Measurements from ENCODE around the gene FAM216B.
"Not testable (repeated sequence)": the region's sequence is repeated elsewhere in the genome, so short reads cannot be mapped to it uniquely, and the experiment has no call there.

Gene FAM216B

DNA sequence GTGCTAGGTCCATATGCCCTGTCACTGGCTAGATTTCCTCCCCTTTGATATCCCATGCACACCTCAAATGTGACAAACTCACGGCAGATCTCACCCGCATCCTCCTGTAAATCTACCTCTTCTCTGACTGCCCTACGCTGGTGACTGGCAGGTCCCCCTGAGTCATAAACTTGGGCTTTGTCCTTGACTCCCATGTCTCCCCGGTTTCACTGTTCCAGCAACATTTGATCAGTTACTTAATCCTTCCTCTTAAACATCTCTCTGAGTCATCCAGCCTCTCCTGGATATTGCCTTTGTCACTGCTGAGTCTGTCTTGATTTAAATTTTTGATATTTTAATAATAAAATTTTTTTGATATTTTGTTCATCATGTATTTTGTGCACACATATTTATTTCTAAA lies 26.5 kb downstream of the FAM216B start:
- no peak overlapping the region for H3K4me3 ChIP-seq (ENCODE audit: low read depth, low read length)
- TF ChIP-seq, protein P1, sequence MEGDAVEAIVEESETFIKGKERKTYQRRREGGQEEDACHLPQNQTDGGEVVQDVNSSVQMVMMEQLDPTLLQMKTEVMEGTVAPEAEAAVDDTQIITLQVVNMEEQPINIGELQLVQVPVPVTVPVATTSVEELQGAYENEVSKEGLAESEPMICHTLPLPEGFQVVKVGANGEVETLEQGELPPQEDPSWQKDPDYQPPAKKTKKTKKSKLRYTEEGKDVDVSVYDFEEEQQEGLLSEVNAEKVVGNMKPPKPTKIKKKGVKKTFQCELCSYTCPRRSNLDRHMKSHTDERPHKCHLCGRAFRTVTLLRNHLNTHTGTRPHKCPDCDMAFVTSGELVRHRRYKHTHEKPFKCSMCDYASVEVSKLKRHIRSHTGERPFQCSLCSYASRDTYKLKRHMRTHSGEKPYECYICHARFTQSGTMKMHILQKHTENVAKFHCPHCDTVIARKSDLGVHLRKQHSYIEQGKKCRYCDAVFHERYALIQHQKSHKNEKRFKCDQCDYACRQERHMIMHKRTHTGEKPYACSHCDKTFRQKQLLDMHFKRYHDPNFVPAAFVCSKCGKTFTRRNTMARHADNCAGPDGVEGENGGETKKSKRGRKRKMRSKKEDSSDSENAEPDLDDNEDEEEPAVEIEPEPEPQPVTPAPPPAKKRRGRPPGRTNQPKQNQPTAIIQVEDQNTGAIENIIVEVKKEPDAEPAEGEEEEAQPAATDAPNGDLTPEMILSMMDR (IDR thresholded peaks at IDR 0.05; ENCODE audit: borderline replicate concordance, insufficient read depth, low read depth, low read length) = no peak

DNA sequence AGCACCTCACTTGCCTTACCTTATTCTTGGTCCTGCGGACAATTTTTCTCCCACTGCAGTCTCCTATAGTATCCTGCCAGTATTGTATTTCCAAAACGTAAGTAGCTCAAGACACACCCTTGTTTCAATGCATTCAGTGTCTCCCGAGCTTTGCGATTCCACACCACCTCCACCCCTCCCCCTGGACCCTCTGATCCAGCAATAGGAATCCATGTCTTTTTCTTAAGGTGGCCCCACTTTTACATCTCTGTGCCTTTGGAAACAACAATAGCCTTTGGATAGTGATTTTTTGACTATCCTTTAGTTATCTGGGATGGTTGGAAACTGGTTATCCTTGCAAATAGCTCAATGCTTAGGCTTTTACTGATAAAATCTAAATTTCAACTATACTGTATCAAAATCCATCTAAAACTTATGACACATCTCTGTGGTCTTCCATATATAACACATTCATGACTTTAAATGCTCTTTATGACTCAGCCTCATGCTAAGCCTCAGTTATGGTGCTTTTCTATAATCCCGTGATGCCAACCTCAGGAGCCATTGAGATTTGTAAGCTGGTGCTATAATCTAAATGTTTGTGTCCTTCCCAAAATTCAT lies 27.1 kb downstream of the FAM216B start:
- H3K4me3 ChIP-seq (ENCODE audit: low read depth, low read length) = no peak overlapping the region
- TF ChIP-seq, protein P1 (IDR thresholded peaks at IDR 0.05; ENCODE audit: borderline replicate concordance, insufficient read depth, low read depth, low read length) = no peak

DNA sequence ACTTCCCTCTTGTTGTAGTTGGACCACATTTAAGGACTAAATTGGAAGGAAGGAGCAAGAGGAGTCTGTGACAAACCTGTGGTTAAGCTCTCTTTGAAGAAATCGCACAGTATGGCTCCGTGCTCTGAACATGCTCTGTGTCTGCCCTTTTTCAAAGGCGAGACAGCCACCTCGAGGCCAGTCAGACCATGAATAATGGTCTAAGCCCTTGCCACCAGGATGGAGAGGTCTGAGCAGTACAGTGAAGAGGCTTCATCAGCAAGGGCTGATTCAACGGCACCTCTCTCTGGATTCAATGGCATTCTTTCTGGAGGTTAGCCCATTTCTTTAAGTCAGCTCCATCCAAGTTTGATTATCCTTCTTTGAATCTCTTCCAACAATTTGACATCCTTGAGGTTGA lies 30.9 kb downstream of the FAM216B start:
- no peak overlapping the region for H3K4me3 ChIP-seq (ENCODE audit: low read depth, low read length)
- TF ChIP-seq, protein P1 (IDR thresholded peaks at IDR 0.05; ENCODE audit: borderline replicate concordance, insufficient read depth, low read depth, low read length) = no peak

DNA sequence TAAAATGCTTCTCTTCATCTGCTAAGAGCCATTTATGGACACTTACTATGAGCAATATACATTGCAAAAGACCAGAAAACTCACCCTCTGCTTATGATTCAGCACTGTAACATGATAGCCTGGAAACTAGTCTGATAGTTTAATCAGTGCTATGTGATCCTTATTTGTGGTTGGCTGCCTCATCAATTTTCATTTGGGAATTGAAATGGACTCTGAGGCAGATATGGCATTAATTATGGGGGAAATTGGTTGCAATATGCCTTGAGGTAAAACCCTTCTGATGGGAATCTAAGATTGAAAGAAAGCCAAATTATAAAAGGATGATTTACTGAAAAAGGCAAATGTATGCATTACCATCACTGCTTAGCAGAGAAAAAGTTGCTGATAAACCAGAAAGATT lies 33.5 kb downstream of the FAM216B start:
- H3K4me3 ChIP-seq (ENCODE audit: low read depth, low read length) = no peak overlapping the region
- TF ChIP-seq, protein P1 (IDR thresholded peaks at IDR 0.05; ENCODE audit: borderline replicate concordance, insufficient read depth, low read depth, low read length) = no peak

DNA sequence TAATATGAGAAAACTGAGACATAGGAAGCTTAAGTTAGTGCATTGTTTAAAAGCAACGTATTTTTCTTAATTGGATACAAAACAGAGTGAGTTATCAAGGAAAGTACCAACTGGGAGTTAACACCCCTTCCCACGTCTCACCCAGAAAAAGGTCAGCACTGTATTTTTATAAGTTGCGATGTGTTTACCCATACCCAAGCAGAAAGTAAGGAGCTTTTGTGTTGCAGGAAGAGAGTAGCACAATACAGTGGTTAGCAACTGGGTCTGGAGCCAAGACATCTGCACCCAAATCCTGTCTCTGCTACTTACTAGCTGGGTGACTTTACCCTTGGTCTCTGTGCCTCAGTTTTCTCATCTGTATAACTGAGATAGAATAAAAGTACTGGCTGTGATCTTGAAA lies 34.3 kb downstream of the FAM216B start:
- TF ChIP-seq, protein P1 (IDR thresholded peaks at IDR 0.05; ENCODE audit: borderline replicate concordance, insufficient read depth, low read depth, low read length) = no peak
- H3K4me3 ChIP-seq (ENCODE audit: low read depth, low read length) = no peak overlapping the region

DNA sequence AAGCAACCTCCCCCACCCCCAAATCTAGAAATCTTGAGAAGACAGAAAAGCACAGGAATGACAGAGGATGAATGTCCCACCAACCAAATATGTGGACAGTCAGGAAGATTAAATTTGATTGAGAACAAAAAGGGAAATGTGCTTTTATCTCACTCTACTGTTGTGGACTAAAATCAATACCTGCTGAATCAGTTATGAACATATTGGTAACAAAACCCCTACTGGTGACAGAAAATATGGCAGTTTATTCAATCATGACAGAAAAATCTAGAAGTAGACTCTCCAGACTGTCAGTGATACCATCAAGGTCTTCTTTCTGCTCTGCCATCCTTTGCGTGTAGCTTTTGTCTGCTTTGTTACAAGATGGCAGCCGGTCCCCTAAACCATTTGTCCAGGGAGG lies 35.2 kb downstream of the FAM216B start:
- H3K4me3 ChIP-seq (ENCODE audit: low read depth, low read length) = no peak overlapping the region
- TF ChIP-seq, protein P1 (IDR thresholded peaks at IDR 0.05; ENCODE audit: borderline replicate concordance, insufficient read depth, low read depth, low read length) = no peak

DNA sequence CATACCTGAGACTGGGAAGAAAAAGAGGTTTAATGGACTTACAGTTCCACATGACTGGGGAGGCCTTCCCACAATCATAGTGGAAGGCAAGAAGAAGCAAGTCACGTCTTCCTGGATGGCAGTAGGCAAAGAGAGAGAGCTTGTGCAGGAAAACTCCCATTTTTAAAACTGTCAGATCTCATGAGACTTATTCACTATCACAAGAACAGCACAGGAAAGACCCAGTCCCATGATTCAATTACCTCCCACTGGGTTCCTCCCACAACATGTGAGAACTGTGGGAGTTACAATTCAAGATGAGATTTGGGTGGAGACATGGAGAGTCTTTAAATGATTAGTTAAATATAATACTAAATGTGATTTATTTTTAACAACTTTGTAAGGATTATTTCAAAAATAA lies 38.3 kb downstream of the FAM216B start:
- H3K4me3 ChIP-seq (ENCODE audit: low read depth, low read length) = not testable (repeated sequence)

DNA sequence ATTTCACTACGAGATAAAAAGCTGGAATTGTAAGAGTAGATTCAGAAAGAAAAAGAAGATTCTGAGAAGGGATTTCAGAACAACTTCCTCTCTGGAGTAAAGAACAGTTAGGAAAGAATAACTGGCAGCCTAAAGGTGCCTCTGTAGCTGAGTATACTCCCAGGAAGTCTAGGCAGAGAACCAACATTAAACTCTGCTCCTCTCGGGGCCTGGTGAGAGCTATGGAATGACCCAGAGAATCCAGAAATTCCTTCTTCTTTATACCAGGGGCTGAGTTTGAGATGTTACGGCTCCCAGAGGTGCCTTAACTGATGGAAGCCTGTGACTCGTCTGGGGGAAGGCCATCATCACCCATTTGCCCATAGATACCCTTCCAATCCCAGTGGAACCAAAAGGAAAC lies 39.1 kb downstream of the FAM216B start:
- TF ChIP-seq, protein P1 (IDR thresholded peaks at IDR 0.05; ENCODE audit: borderline replicate concordance, insufficient read depth, low read depth, low read length) = no peak
- H3K4me3 ChIP-seq (ENCODE audit: low read depth, low read length) = no peak overlapping the region
